GM13977 (cell line): ENCODE results near the gene MEOX1.
"Not testable (repeated sequence)": the region's sequence is repeated elsewhere in the genome, so short reads cannot be mapped to it uniquely, and the experiment has no call there.

ENCODE experiments used
- DNase-seq: peaks from one replicate; pipeline ENCODE4 v3.0.0; 2012; ENCODE audit warnings: low spot score
- CTCF ChIP-seq: IDR thresholded peaks from 2 replicates; pipeline ENCODE4 v1.5.1; 2012; ENCODE audit warnings: mild to moderate bottlenecking, control low read depth; ENCODE audit not compliant: insufficient read depth; ENCODE audit errors: extremely low read depth, missing control alignments
- in situ Hi-C: fragments of 300-500 bp; cut with MboI; formaldehyde crosslinking; loops from one replicate; pipeline ENCODE4 v1.12.0; 2022; ENCODE audit warnings: low sequenced_read_pairs, low pct_unique_long_range_greater_than_20kb, mixed read lengths, inconsistent platforms; ENCODE audit not compliant: unreplicated experiment

MEOX1 gene

DNA sequence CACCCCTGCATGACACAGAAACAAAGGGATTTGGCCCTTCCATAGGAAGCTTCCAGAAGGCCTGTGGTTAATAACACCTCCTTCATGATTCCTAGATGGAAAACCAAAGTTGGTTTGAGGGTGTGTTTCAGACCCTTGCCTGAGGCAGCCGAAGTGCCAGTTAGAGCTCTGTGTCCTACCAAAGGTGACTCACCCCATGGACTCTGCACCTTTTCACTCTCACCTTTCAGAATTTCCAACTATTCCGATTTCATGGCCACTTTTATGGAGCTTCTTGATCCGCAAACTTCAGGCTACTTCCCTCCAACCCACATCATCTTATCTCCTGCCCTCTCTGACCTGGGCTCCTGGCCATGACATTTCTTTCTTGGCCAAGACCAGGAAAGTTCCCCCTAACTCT is 49.2 kb downstream of the MEOX1 start:
- no peak for TF ChIP-seq CTCF
- DNase-seq: no peak
- in situ Hi-C loops: no loop called here

- no peak for TF ChIP-seq CTCF
These were observed 50.3 kb downstream of the MEOX1 start for GRCh38 chr17:43611230-43611969.

GRCh38 chr17:43609613-43610385 is 51.9 kb downstream of the MEOX1 start:
- in situ Hi-C loops: no loop called here
- DNase-seq: no peak
- TF ChIP-seq CTCF: no peak

More at GRCh38 chr17:43611230-43611969, 50.3 kb downstream of the MEOX1 start:
- in situ Hi-C loops: no loop called here
- no peak for DNase-seq

DNA sequence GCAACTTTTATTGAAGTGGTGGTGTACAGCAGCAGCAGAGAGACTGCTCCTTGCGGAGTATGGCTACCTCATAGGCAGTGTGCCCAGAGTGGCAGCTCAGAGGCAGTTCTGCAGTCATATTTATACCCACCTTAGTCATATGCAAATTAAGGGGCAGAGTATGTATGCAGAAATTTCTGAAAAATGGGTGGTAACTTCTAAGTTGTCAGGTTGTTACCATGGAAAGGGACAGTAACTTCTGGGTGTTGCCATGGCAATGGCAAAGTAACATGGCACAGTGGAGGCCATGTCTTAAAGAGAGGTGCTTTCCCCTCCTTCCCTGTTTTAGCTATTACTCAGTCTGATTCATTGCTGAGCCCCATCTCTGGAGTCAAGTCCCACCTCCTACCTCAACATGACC is 53.4 kb downstream of the MEOX1 start:
- DNase-seq: no peak
- in situ Hi-C loops: no loop called here
- no peak for TF ChIP-seq CTCF

GRCh38 chr17:43604549-43604948 is 57.2 kb downstream of the MEOX1 start:
- in situ Hi-C loops: no loop called here

GRCh38 chr17:43603321-43603720 is 58.4 kb downstream of the MEOX1 start:
- in situ Hi-C loops: no loop called here
- DNase-seq: no peak
- no peak for TF ChIP-seq CTCF

More at GRCh38 chr17:43604549-43604948, 57.2 kb downstream of the MEOX1 start:
- no peak for DNase-seq
- TF ChIP-seq CTCF: no peak

GRCh38 chr17:43602556-43602955 is 59.2 kb downstream of the MEOX1 start:
- DNase-seq, in situ Hi-C loops: not testable (repeated sequence)
